Testis (tissue), 2 donors: ENCODE data around the gene KCNQ1.

ENCODE experiments used
- CTCF ChIP-seq, 3 experiments: fragments of 450-650 bp in 2 of 3; fragments of 200-600 bp in 1 of 3; sonication (generic) in 1 of 3; IDR thresholded peaks; one replicate each; pipeline ENCODE4 v1.5.1; 2016 to 2019; ENCODE audit warnings: antibody characterized with exemption in 3 of 3, mild to moderate bottlenecking in 2 of 3, moderate library complexity in 1 of 3
- POLR2A ChIP-seq: fragments of 450-650 bp; IDR thresholded peaks from one replicate; pipeline ENCODE4 v1.6.1; 2017; ENCODE audit warnings: antibody characterized with exemption, mild to moderate bottlenecking, moderate library complexity

- TF ChIP-seq POLR2A = no peak
- TF ChIP-seq CTCF (IDR thresholded peaks at IDR 0.05) = no peak
Measured at GRCh38 chr11:2413742-2414579, 30.8 kb upstream of the KCNQ1 start.
